Fibroblast of skin of scalp (primary cell): ENCODE results near the gene C12orf75.

ENCODE experiments used
- DNase-seq: peaks from one replicate; pipeline ENCODE4 v3.0.0-alpha.2; 2013

C12orf75 gene

DNA sequence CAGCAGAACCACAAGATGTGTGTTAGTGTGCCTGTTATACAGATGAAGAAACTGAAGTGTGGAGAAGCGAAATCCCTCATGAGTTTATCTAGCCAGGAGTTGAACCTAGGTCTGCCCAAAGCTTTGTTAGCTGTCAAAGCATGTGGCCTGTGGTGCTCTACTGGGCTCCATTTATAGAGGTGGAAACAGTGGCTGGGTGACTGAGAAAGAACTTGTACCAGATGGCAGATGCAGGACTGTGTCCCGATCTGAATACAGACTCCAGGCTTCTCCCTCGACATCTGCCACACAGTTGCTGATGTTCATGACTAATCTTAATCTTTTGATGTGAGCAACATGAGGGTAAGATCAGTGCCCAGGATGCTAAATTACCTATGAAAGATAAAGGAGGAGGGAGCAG, 89.1 kb downstream of the C12orf75 start:
- no peak for DNase-seq

- DNase-seq: no peak
These were observed 89.6 kb downstream of the C12orf75 start for GRCh38 chr12:105420046-105420445.

GRCh38 chr12:105420659-105421240, 90.3 kb downstream of the C12orf75 start:
- DNase-seq: peak; percentile 84
